GM19239 (cell line): Measurements from ENCODE around the gene DDX43.

ENCODE experiments used
- DNase-seq: peaks from one replicate; pipeline ENCODE4 v3.0.0; 2011; ENCODE audit warnings: low spot score; ENCODE audit not compliant: insufficient read length
- FAIRE-seq: peaks from 2 replicates; lab custom pipeline; 2011; peaks lifted over from hg19 to GRCh38; lab: Jason Lieb, UNC

Gene DDX43

DNA sequence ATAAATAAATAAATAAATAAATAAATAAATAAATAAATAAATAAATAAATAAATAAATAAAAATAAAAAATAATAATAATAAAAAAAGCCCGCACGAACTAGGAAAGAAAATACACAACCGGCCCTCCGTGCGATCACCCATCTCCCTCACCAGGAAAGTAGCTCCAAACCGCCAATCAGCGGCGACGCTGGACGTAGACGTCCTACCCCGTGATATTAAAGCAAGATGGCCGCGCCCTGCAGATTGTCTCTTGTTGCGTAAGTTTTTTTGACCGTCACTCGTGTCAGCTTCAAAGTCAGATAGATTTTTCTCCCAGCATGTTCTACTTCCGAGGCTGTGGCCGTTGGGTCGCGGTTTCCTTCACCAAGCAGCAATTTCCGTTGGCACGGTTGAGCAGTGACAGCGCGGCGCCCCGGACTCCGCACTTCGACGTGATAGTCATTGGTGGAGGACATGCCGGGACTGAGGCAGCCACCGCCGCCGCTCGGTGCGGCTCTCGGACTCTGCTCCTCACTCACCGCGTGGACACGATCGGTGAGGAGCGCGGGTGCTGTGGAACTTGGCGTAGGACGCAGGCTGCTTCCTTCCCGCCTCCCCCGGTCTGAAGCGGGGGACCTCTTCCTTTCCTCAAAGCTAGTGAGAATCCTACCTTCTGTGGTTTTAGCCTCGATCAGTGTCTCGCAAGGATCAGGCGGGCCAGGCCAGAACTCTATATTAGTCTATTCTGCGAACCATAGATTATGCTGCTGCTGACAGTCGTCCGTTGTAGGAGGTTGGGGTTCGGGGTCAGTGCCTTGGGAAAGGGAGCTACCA is 67.1 kb downstream of the DDX43 start, which contains the start of gene MTO1:
TSS of gene MTO1 (plus strand) at position 201 of the 814 bp plus-strand sequence. CDS start at position 319, 118 bp downstream.
- DNase-seq (peak; percentile 57), FAIRE-seq (peak; percentile 95)
